Measurements from ENCODE around the gene PRDM2. TPM values are rescaled to one million over a fixed set of nuclear protein-coding genes. Genes with fewer than 3 reads are reported as not detected.

Gene PRDM2
- total and polyA plus RNA-seq, 4 donors, result 16.1 to 52.0 (median 28.5) TPM

DNA sequence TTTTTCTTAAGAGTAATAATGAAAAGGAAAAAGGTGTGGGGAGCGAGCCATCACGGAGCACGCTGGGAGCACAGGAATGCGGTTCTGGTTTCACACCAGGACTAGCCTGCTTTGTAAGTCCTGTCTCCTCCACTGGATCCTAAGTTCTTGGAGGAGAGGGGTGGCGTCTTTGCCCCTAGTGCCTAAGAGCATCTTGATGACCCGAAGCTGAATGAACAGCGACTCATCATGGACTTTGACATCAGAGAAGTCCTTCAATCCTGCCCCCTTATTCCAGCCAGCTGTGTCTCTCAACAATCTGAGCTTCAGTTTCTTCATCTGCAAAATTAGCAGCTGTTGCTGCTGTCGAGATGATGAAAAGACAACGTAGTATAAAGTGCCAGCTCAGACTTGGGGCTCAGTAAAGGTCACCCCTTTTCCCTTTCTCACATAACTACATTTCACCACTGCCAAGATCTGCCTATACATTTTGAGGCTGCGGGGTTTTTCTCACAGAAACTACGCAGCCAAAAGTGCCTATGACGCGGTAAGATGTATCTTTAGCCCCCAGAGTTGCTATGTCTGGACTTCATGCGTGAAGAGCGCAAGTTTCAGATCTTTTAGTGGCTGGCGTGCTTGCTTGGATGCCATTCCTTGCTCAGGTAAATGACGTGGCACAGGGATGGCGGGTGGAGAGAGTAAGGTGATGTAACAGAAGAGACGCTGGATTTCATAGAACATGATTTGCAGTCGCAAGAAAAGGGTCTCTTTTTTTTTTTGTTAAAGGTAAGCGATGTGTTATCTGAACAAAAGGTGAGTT, 4.9 kb upstream of the PRDM2 start:
- Histone ChIP-seq H3K27ac (ENCODE audit: low read depth in 1 of 2, low read length in 1 of 2) (no peak overlapping the region), H3K4me3 (no peak overlapping the region), H3K9ac (ENCODE audit: insufficient read depth in 1 of 2, low read length in 2 of 2) (no peak overlapping the region), H3K36me3 (ENCODE audit: control insufficient read depth in 4 of 4, insufficient read depth in 4 of 4, low read length in 4 of 4) (no peaks in the 10 kb centered on the region), H3K9me3 (ENCODE audit: control insufficient read depth in 4 of 4, insufficient read depth in 3 of 4, low read length in 3 of 4) (peaks cover 0 to 5% (median 0%) of the 10 kb centered on the region in 4 donors), H3K4me1 (ENCODE audit: control insufficient read depth in 5 of 5, insufficient read depth in 5 of 5, low read length in 5 of 5) (peaks cover 0 to 3% (median 0%) of the 10 kb centered on the region in 5 donors), H3K27me3 (ENCODE audit: control insufficient read depth in 3 of 3, insufficient read depth in 3 of 3, low read length in 2 of 3) (peaks cover 0 to 3% (median 0%) of the 10 kb centered on the region in 3 donors)
- no peak for ATAC-seq (ENCODE audit: insufficient read depth, low FRiP score)
- no peak for DNase-seq
- TF ChIP-seq, protein P1, sequence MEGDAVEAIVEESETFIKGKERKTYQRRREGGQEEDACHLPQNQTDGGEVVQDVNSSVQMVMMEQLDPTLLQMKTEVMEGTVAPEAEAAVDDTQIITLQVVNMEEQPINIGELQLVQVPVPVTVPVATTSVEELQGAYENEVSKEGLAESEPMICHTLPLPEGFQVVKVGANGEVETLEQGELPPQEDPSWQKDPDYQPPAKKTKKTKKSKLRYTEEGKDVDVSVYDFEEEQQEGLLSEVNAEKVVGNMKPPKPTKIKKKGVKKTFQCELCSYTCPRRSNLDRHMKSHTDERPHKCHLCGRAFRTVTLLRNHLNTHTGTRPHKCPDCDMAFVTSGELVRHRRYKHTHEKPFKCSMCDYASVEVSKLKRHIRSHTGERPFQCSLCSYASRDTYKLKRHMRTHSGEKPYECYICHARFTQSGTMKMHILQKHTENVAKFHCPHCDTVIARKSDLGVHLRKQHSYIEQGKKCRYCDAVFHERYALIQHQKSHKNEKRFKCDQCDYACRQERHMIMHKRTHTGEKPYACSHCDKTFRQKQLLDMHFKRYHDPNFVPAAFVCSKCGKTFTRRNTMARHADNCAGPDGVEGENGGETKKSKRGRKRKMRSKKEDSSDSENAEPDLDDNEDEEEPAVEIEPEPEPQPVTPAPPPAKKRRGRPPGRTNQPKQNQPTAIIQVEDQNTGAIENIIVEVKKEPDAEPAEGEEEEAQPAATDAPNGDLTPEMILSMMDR (IDR thresholded peaks at IDR 0.05; ENCODE audit: control extremely low read depth, extremely low read depth), result no peak
- WGBS, 2 donors, result 87 to 92% methylated on average over 21 of the region's 21 CpGs

DNA sequence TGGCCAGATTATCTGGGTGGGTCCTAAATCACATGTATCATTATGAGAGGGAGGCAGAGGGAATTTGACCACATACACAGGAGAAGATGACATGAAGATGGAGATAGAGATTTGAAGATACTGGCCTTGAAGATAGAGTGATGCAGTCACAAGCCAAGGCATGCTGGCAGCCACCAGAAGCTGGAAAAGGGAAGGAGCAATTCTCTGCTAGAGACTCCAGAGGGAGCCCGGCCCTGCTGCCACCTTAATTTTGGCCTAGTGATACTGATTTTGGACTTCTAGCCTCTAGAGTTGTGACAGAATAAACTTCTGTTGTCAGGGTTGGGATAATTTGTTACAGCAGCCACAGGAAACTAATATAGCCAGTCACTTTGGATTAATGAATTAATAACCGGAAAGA, 2.2 kb upstream of the PRDM2 start:
- TF ChIP-seq, protein P1 (IDR thresholded peaks at IDR 0.05; ENCODE audit: control extremely low read depth, extremely low read depth), result no peak
- H3K9me3 ChIP-seq (ENCODE audit: control insufficient read depth in 4 of 4, insufficient read depth in 3 of 4, low read length in 3 of 4), result peaks cover 0 to 5% (median 0%) of the 10 kb centered on the region in 4 donors
- H3K4me3 ChIP-seq, result no peak overlapping the region
- no peaks in the 10 kb centered on the region for H3K36me3 ChIP-seq (ENCODE audit: control insufficient read depth in 4 of 4, insufficient read depth in 4 of 4, low read length in 4 of 4)
- WGBS, 2 donors, result 98% methylated on average over 2 of the region's 2 CpGs
- DNase-seq, result no peak
- ATAC-seq (ENCODE audit: insufficient read depth, low FRiP score), result no peak
- peaks cover 0 to 3% (median 0%) of the 10 kb centered on the region in 3 donors for H3K27me3 ChIP-seq (ENCODE audit: control insufficient read depth in 3 of 3, insufficient read depth in 3 of 3, low read length in 2 of 3)
- no peak overlapping the region for H3K27ac ChIP-seq (ENCODE audit: low read depth in 1 of 2, low read length in 1 of 2)
- no peak overlapping the region for H3K9ac ChIP-seq (ENCODE audit: insufficient read depth in 1 of 2, low read length in 2 of 2)
- peaks cover 0 to 12% (median 3%) of the 10 kb centered on the region in 5 donors for H3K4me1 ChIP-seq (ENCODE audit: control insufficient read depth in 5 of 5, insufficient read depth in 5 of 5, low read length in 5 of 5)

DNA sequence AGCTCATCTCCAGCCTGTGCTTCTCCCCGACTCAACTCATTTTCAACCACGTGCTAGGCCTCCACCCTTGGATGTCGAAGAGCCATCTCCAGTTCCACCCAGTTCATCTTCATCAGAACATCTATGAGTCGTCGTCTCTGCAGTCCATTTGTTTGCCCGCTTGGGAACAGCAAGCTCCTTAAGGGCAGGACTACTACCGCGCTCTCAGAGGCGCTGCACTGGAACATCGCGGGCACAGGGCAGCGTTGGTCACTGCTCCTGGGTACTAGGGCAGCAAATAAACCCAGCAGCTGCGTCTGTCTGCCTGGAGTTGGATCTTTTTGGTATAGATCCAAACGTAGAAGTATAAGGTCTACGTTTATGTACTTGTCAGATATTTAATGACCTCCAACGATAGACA, 478 bp upstream of the PRDM2 start:
- WGBS, 2 donors, result 59 to 62% methylated on average over 16 of the region's 16 CpGs
- ATAC-seq (ENCODE audit: insufficient read depth, low FRiP score), result no peak

More for the DNA sequence above, 478 bp upstream of the PRDM2 start:
- peaks cover 0 to 3% (median 0%) of the 10 kb centered on the region in 3 donors for H3K27me3 ChIP-seq (ENCODE audit: control insufficient read depth in 3 of 3, insufficient read depth in 3 of 3, low read length in 2 of 3)
- H3K4me3 ChIP-seq, result peak overlapping the region; percentile 72
- H3K9me3 ChIP-seq (ENCODE audit: control insufficient read depth in 4 of 4, insufficient read depth in 3 of 4, low read length in 3 of 4), result peaks cover 0 to 5% (median 0%) of the 10 kb centered on the region in 4 donors
- H3K27ac ChIP-seq (ENCODE audit: low read depth in 1 of 2, low read length in 1 of 2), result peak overlapping the region; percentile 89 to 95
- no peaks in the 10 kb centered on the region for H3K36me3 ChIP-seq (ENCODE audit: control insufficient read depth in 4 of 4, insufficient read depth in 4 of 4, low read length in 4 of 4)
- H3K4me1 ChIP-seq (ENCODE audit: control insufficient read depth in 5 of 5, insufficient read depth in 5 of 5, low read length in 5 of 5), result peaks cover 0 to 23% (median 3%) of the 10 kb centered on the region in 5 donors
- TF ChIP-seq, protein P1 (IDR thresholded peaks at IDR 0.05; ENCODE audit: control extremely low read depth, extremely low read depth), result no peak
- DNase-seq, result peak in 1 of 3 donors; percentile 24
- H3K9ac ChIP-seq (ENCODE audit: insufficient read depth in 1 of 2, low read length in 2 of 2), result peak overlapping the region; percentile 52 to 78
